HG02970 (cell line): Measurements from ENCODE around the gene KLC1.

Experiments
- ATAC-seq: cut with Tn5 transposase; IDR thresholded peaks from one replicate; pipeline ENCODE4 v1.9.1; 2021; ENCODE audit warnings: mild to moderate bottlenecking, moderate library complexity, moderate number of reproducible peaks; ENCODE audit not compliant: unreplicated experiment, low FRiP score

Gene KLC1

GRCh38 chr14:103702095-103702494, 73.1 kb downstream of the KLC1 start:
- ATAC-seq, result no peak

- ATAC-seq, result no peak
Measured at GRCh38 chr14:103702497-103703432, 73.8 kb downstream of the KLC1 start.

- no peak for ATAC-seq
Measured at GRCh38 chr14:103703433-103704385, 74.7 kb downstream of the KLC1 start.

- ATAC-seq, result no peak
Measured at GRCh38 chr14:103704708-103705107, 75.7 kb downstream of the KLC1 start.

- ATAC-seq, result no peak
Measured at GRCh38 chr14:103705118-103705503, 76.1 kb downstream of the KLC1 start.

GRCh38 chr14:103705504-103706284, 76.7 kb downstream of the KLC1 start:
- ATAC-seq, result no peak

GRCh38 chr14:103706551-103707328, 77.7 kb downstream of the KLC1 start:
- no peak for ATAC-seq

GRCh38 chr14:103707329-103708263, 78.6 kb downstream of the KLC1 start:
- no peak for ATAC-seq

- ATAC-seq, result no peak
Measured at GRCh38 chr14:103708750-103709187, 79.8 kb downstream of the KLC1 start.

GRCh38 chr14:103709814-103710213, 80.8 kb downstream of the KLC1 start:
- ATAC-seq, result no peak

GRCh38 chr14:103710771-103711377, 81.9 kb downstream of the KLC1 start:
- no peak for ATAC-seq

GRCh38 chr14:103711516-103712431, 82.8 kb downstream of the KLC1 start:
- ATAC-seq, result no peak

GRCh38 chr14:103712633-103713247, 83.7 kb downstream of the KLC1 start:
- ATAC-seq, result no peak

GRCh38 chr14:103713304-103714062, 84.5 kb downstream of the KLC1 start:
- no peak for ATAC-seq

- no peak for ATAC-seq
Measured at GRCh38 chr14:103714063-103714724, 85.2 kb downstream of the KLC1 start.
